ENCODE results near the gene KDM3B.

DNA sequence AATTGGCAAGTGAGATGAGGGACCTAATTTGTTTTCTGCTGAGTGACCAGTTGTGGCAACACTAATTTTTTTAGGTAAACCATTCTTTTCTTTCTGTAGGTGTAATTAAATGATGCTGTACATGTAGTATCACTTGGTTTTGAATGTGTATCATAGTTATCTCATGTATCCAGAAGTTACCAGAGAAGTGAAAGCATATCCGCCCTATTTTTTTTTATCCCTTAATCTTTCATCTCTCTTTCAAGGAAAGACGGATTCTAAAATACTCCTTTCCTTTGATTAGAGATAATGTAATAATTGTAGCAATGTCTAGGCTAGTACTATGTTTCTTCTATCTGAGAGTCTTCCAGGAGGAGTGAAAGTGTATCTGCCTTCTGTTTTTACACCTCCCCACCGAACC lies 7.1 kb downstream of the KDM3B start:
- TF ChIP-seq CTCF (conservative IDR thresholded peaks at IDR 0.05 in 1 of 2, IDR thresholded peaks at IDR 0.05 in 1 of 2; ENCODE audit: extremely low read depth in 1 of 2, insufficient read depth in 1 of 2, low read depth in 1 of 2, low read length in 2 of 2): no peak
- TF ChIP-seq EZH2 (IDR thresholded peaks at IDR 0.05; ENCODE audit: borderline replicate concordance, low read length): no peak

Data from mammary epithelial cell (primary cell).